Middle frontal gyrus (tissue), 1 donor: ENCODE results near the gene IFIT1B.
"Not testable (repeated sequence)": the region's sequence is repeated elsewhere in the genome, so short reads cannot be mapped to it uniquely, and the experiment has no call there.

Experiments used
- DNase-seq: peaks from one replicate; pipeline ENCODE4 v3.0.0-alpha.2; 2015; ENCODE audit warnings: low spot score; ENCODE audit errors: extremely low spot score

Gene IFIT1B

DNA sequence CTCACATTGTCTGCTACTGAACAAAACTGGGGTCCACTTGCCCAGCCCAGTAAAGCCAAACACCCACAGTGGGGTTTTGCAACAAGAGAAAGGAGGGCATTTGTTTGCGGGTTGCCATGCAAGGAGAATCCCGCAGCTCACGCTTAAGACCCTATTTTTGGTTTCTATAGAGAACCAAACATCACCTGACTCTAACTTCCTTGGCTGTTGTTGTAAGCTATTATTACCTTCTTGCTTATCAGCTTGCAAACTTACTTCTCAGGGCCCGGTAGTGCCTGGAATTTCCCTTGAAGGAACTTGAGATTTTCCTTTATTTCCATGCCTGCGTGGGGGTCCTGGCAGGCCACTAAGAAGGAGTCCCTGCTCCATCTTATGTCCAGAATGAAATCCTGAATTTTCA is 29.4 kb upstream of the IFIT1B start:
- no peak for DNase-seq

DNA sequence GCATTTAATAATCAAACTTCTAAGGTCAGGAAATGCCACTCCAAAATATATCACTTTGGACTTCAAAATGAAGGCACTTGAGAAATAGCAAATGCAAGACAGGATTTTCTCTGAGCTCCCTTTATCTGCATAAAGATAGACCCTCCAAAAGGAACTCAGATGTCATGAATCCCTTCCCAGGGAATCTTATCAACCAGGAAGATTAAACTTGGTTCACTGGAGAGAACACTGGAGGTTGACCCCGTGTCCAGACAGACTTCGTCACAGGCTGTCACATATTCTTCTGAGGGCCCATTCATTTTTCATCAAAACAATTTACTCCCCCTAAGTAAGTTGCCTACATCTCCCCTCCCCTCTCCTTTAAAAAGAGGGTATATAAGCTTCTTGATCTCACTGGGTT is 28.9 kb upstream of the IFIT1B start:
- DNase-seq: no peak

- DNase-seq: not testable (repeated sequence)
Observed at GRCh38 chr10:89350631-89351315, 27.1 kb upstream of the IFIT1B start.

GRCh38 chr10:89351412-89351779 is 26.5 kb upstream of the IFIT1B start:
- DNase-seq: no peak

- no peak for DNase-seq
Observed at GRCh38 chr10:89351780-89352597, 25.9 kb upstream of the IFIT1B start.

DNA sequence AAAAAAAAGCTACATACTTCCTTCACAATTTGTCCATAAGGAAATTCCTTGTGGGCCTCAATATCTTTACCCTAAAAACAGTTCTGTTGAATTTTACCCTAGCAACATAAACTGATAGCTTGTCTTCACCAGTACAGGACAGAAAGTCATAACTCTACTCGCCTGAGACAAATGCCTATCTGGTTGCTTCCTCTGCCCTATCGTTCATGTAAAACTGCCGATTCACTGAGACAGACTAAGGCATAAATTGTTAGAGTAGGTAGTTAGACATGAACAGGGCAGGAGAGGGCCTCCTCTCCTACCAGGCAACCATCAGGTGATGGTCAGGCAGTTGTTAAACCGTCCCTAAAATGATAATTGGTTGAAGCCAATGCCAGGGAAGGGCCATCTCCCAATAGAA is 25.1 kb upstream of the IFIT1B start:
- DNase-seq: no peak

DNA sequence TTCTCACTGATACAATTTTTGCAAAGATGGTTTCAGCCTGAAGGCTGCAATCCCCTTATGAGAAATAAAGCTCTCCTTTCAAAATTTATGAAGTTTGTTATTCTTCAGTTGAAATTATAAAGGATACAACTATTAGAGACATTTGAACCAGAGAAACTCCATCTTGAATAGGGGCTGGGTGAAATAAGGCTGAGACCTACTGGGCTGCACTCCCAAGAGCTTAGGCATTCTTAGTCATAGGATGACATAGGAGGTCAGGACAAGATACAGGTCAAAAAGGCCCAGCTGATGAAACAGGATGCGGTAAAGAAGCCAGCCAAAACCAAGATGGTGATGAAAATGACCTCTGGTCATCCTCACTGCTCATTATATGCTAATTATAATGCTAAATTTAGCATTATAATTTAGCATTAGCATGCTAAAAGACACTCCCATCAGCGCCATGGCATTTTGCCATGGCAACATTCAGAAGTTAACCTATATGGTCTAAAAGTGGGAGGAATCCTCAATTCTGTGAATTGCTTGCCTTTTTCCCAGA is 22.4 kb upstream of the IFIT1B start:
- DNase-seq: no peak

DNA sequence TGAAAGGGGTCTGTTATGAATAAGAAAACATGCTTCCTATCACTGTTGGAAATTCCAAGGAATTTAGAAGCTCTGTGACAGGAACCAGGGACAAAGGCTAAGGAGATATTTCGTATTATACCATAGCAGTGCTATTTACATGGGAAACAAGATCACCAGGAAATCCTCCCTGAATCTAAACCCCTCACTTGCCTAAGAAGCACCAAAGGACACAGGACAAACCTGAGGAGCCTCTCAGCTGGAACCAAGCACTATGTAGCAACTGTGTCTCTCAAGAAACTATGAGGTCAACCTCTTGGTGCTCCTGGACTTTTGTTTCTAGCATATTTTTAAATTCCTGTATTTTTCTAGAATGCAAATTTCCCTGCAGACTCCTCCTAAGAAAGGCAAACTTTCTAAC is 20.8 kb upstream of the IFIT1B start:
- DNase-seq: no peak

DNA sequence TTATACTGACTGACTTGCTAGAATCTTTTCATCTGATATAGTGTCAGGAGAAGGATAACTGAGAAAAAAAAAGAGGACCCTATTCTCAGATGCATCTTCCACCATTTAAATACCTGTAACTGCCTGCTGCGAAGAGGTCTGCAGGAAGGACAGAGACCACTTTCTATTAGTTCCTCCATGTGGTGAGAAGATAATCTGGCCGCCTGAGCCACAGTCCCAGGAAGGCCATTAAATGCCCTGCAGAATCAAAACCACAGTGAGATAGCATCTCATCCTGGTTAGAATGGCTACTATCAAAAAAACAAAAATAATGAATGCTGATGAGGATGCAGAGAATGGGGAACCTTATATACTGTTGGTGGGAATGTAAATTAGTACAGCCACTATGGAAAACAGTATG is 19.9 kb upstream of the IFIT1B start:
- no peak for DNase-seq

DNA sequence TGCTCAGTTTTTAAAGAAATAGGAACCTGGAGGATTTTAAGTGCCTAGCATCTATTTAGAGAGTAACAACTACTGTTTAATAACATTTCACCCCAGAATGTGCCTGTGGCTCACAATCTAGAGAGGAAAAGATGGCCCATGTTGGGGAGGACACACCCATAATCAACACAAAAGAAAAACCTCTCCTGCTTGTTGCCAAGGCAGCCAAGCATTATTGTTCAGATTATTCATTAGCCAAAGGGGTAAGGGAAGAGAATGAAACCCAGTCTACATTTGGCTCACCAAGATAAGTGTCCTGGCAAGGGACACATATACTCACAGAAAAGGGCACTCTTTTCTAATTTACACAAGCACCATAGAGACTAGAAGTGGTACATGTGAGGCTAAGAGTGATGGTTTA is 17.7 kb upstream of the IFIT1B start:
- no peak for DNase-seq

- no peak for DNase-seq
Observed at GRCh38 chr10:89362929-89363328, 14.9 kb upstream of the IFIT1B start.

DNA sequence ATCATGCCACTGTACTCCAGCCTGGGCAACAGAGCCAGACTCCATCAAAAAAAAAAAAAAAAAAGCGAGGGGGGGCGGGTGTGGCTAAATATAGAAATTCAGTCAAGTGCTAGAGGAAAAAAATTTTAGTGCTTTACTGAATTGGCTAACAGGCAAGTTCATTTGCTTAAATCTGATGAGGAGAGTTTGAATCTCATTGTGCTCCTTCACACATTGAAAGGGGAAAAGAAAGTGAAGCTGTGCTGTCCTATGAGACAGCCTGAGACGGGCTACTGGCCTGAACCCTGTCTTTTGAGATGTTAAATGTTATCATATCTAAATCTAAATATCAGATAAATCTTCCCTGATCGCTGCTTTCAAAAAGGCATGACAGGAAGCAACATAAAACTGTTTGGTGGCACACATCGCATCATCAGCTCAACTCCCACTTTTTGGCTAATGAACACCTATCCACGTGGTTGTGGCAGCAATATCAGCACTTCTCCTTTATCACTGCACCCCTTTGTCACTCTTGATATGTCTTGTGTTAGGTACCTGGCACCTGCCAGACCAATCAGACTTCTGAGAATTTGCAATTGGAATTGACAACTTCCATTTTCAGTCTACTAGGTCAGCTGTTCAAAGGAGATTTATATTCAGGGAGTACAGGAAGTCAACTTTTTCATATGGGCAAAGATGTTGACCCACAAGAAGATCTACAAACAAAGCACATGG is 14.0 kb upstream of the IFIT1B start:
- no peak for DNase-seq

- DNase-seq: no peak
Observed at GRCh38 chr10:89364531-89364930, 13.3 kb upstream of the IFIT1B start.

DNA sequence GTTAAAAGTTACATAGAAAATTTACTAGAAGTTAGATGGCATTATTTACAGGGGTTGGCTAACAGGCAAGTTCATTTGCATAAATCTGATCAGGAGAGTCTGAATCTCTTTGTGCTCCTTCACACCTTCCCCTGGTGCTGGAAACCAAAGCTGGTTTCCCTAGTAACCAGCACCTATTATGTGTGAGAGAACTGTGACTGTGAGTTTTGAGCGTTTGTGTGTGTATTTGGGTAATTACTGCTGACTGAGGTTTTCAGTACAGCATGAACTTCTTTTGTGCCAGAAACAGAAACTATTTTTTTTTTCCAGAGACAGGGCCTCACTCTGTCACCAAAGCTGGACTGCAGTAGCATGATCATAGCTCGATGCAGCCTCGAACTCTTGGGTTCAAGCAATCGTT is 10.3 kb upstream of the IFIT1B start:
- no peak for DNase-seq

DNA sequence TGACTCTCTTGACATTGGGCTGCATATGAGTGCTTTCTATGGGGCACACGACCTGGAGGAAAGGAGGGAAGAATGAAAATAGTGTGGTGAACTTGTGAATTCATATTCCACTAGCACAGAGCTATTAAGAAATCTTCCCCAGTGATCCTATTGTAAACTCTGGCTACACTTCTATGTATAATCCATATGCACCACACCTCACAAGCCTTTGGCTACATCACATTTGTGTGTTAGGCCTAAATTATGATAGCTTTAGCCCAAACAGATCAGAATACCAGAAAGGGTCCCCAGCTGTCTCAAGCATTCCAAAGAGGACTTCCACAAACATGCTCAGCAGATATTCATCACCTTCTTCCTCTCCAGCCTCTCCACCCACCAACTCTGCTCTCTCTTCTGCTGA is 9.7 kb upstream of the IFIT1B start:
- DNase-seq: no peak

- no peak for DNase-seq
Observed at GRCh38 chr10:89369156-89370105, 8.4 kb upstream of the IFIT1B start.

DNA sequence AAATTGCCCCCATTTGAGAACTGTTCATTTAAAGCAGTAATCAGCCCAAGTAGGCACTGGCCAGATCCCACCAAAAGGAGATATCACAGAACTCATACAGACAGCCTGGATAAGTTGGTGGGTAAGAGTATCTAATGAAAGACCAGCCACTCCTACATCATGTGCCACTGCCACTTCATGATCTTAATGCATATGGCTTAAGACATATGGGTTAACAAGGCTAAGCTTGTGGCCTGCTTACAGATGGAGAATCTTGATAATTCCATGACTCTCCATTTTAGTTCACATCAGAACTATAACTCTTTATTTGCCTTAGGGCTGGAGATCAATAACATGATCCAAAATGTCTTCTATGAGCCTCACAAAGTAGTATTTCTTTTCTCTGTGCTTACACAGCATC is 6.8 kb upstream of the IFIT1B start:
- no peak for DNase-seq

GRCh38 chr10:89371987-89372386 is 5.9 kb upstream of the IFIT1B start:
- no peak for DNase-seq

DNA sequence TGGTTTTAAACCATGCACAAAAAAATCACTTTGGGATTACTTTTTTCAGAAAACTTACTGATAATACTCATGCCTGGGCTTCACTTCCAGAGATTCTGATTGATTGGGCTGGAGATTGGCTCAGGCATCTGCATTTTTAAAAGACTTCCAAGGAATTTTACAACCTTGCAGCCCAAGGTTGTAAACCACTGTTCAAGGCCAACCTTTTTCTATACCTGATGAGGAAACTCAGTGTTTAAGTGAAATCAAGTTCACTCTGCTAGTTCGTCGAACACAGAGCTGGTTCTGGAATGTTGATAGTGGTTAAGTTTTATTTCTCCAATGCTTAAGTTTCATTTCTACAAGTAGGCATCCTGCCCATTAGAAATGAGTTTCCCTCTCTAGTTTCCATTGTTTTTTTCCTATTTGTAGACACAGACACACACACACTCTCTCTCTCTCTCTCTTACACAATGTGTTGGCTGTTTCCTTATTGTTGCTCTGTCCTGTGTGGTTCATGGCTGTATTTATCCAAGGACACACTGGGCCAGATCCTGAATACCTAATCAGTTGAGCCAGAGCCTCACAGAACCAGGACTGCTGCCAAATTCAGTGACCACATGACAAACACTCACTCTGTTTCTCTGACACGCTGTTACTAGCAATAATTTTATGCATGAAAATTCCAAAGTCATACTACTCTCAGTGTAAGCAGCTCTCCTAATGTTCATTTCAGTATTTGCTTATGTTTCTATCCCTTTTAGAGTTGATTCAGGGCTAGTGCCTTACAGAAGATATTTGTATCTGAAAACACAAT is 3.7 kb upstream of the IFIT1B start:
- DNase-seq: peak; percentile 84

GRCh38 chr10:89374713-89375141 is 3.1 kb upstream of the IFIT1B start:
- no peak for DNase-seq
